Lower lobe of right lung (tissue), 2 donors: ENCODE measurements around the gene DCUN1D4. TPM values are rescaled to one million over a fixed set of nuclear protein-coding genes. Genes with fewer than 3 reads are reported as not detected.

Experiments
- ATAC-seq, 2 donors: fragments of 200-7000 bp; cut with Tn5 transposase; one replicate each; pipeline ENCODE4 v1.9.1; 2020 to 2022; ENCODE audit warnings: mild to moderate bottlenecking in 2 of 2, moderate library complexity in 2 of 2
- DNase-seq: peaks from one replicate; pipeline ENCODE4 v3.0.0-alpha.2; 2020
- H3K27ac ChIP-seq: fragments of 200-600 bp; one replicate; pipeline ENCODE4 v1.8.0; 2022
- H3K27me3 ChIP-seq: fragments of 200-600 bp; one replicate; pipeline ENCODE4 v1.8.0; 2022; ENCODE audit warnings: low read depth
- H3K36me3 ChIP-seq: fragments of 200-600 bp; one replicate; pipeline ENCODE4 v1.8.0; 2022; ENCODE audit warnings: mild to moderate bottlenecking
- H3K4me1 ChIP-seq: fragments of 200-600 bp; one replicate; pipeline ENCODE4 v1.8.0; 2022
- H3K4me3 ChIP-seq: fragments of 200-600 bp; one replicate; pipeline ENCODE4 v1.8.0; 2022; ENCODE audit warnings: mild to moderate bottlenecking
- H3K9me3 ChIP-seq: fragments of 200-600 bp; one replicate; pipeline ENCODE4 v1.8.0; 2022
- CTCF ChIP-seq: fragments of 200-600 bp; IDR thresholded peaks from one replicate; pipeline ENCODE4 v1.8.0; 2022; ENCODE audit warnings: antibody characterized with exemption, mild to moderate bottlenecking
- intact Hi-C: fragments of 100-400 bp; cut with DNase I; formaldehyde crosslinking; loops from one replicate; pipeline ENCODE4 v1.11.0; 2022
- total RNA-seq: library from RNA; stranded (reverse); fragmentation: NEBNext Ultra II Directional; extraction: Animal tissue kit (Norgen Biotek cat#: 25700); gene quantifications from one replicate; pipeline ENCODE4 v1.2.1, GENCODE V29; 2021
- donor health status: DM: no; HTN: yes; CAD: no; lungs with severe emphysema.

Gene DCUN1D4
- total RNA-seq, 1 donor from 2014 or later = 49.5 TPM

- no peaks in the 10 kb centered on the region for H3K27me3 ChIP-seq
- no peaks in the 10 kb centered on the region for H3K4me1 ChIP-seq
- H3K4me3 ChIP-seq = no peak overlapping the region
- H3K27ac ChIP-seq = no peak overlapping the region
- no peak for ATAC-seq
- intact Hi-C loops = no loop called here
- no peaks in the 10 kb centered on the region for H3K9me3 ChIP-seq
- no peak for DNase-seq
- peaks cover 51% of the 10 kb centered on the region for H3K36me3 ChIP-seq
- no peak for TF ChIP-seq CTCF
These were observed 22.8 kb downstream of the DCUN1D4 start for GRCh38 chr4:51865717-51866116.

- no peak overlapping the region for H3K4me3 ChIP-seq
- H3K9me3 ChIP-seq = no peaks in the 10 kb centered on the region
- H3K4me1 ChIP-seq = no peaks in the 10 kb centered on the region
- TF ChIP-seq CTCF = no peak
- DNase-seq (no peak), ATAC-seq (peak; percentile 48 to 65)
- H3K27me3 ChIP-seq = no peaks in the 10 kb centered on the region
- H3K36me3 ChIP-seq = peaks cover 55% of the 10 kb centered on the region
- intact Hi-C loops = no loop called here
- H3K27ac ChIP-seq = no peak overlapping the region
These were observed 23.9 kb downstream of the DCUN1D4 start for GRCh38 chr4:51866835-51867234.

- no peaks in the 10 kb centered on the region for H3K4me1 ChIP-seq
- H3K4me3 ChIP-seq = no peak overlapping the region
- intact Hi-C loops = no loop called here
- no peak overlapping the region for H3K27ac ChIP-seq
- ATAC-seq (no peak), DNase-seq (no peak)
- no peak for TF ChIP-seq CTCF
- peaks cover 65% of the 10 kb centered on the region for H3K36me3 ChIP-seq
- H3K9me3 ChIP-seq = no peaks in the 10 kb centered on the region
- H3K27me3 ChIP-seq = no peaks in the 10 kb centered on the region
These were observed 24.9 kb downstream of the DCUN1D4 start for GRCh38 chr4:51867689-51868448.

GRCh38 chr4:51868449-51868847 lies 25.5 kb downstream of the DCUN1D4 start:
- Histone ChIP-seq H3K4me3 (no peak overlapping the region), H3K9me3 (no peaks in the 10 kb centered on the region), H3K27ac (no peak overlapping the region), H3K27me3 (no peaks in the 10 kb centered on the region), H3K4me1 (no peaks in the 10 kb centered on the region), H3K36me3 (peaks cover 70% of the 10 kb centered on the region)
- no peak for TF ChIP-seq CTCF
- intact Hi-C loops = no loop called here
- DNase-seq (no peak), ATAC-seq (no peak)

- Histone ChIP-seq H3K36me3 (peaks cover 70% of the 10 kb centered on the region), H3K27ac (no peak overlapping the region), H3K4me3 (no peak overlapping the region), H3K4me1 (no peaks in the 10 kb centered on the region), H3K27me3 (no peaks in the 10 kb centered on the region), H3K9me3 (no peaks in the 10 kb centered on the region)
- DNase-seq (no peak), ATAC-seq (no peak)
- intact Hi-C loops = no loop called here
- TF ChIP-seq CTCF = no peak
These were observed 27.7 kb downstream of the DCUN1D4 start for GRCh38 chr4:51870441-51871188.
